ENCODE results near the gene RFX2. TPM values are rescaled to one million over a fixed set of nuclear protein-coding genes. Genes with fewer than 3 reads are reported as not detected.

The RFX2 gene
- total and polyA plus RNA-seq, 4 donors, result 0.67 to 5.1 (median 2.8) TPM

GRCh38 chr19:6092329-6093286 is 17.7 kb downstream of the RFX2 start:
- H3K9me3 ChIP-seq (ENCODE audit: control insufficient read depth in 4 of 4, low read length in 3 of 4), result no peaks in the 10 kb centered on the region
- H3K4me3 ChIP-seq (ENCODE audit: low read depth in 1 of 3, low read length in 3 of 3), result peak overlapping the region in 2 of 3 donors; percentile 8 to 37
- H3K27ac ChIP-seq (ENCODE audit: low read depth in 1 of 2, low read length in 2 of 2), result peak overlapping the region; percentile 71 to 72
- TF ChIP-seq RXRA (IDR thresholded peaks at IDR 0.05) (peak in 1 of 2 donors; percentile 43), YY1 (IDR thresholded peaks at IDR 0.05) (no peak), JUND (IDR thresholded peaks at IDR 0.05) (no peak), FOXA2 (IDR thresholded peaks at IDR 0.05) (no peak), EGR1 (IDR thresholded peaks at IDR 0.05; ENCODE audit: low read depth in 2 of 2) (no peak), NR2F2 (IDR thresholded peaks at IDR 0.05) (no peak), SP1 (IDR thresholded peaks at IDR 0.05) (peak; percentile 28), RAD21 (IDR thresholded peaks at IDR 0.05) (peak in 1 of 2 donors; percentile 44), HNF4G (IDR thresholded peaks at IDR 0.05) (no peak), TAF1 (conservative IDR thresholded peaks at IDR 0.05) (no peak)
- TF ChIP-seq, protein P1, sequence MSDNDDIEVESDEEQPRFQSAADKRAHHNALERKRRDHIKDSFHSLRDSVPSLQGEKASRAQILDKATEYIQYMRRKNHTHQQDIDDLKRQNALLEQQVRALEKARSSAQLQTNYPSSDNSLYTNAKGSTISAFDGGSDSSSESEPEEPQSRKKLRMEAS (IDR thresholded peaks at IDR 0.05), result peak; percentile 22
- TF ChIP-seq, protein P2, sequence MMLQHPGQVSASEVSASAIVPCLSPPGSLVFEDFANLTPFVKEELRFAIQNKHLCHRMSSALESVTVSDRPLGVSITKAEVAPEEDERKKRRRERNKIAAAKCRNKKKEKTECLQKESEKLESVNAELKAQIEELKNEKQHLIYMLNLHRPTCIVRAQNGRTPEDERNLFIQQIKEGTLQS (IDR thresholded peaks at IDR 0.05), result no peak
- H3K9ac ChIP-seq (ENCODE audit: low read depth in 1 of 2, low read length in 2 of 2), result no peak overlapping the region
- 46% methylated on average over 40 of the region's 40 CpGs for WGBS
- no peaks in the 10 kb centered on the region for H3K36me3 ChIP-seq (ENCODE audit: control insufficient read depth in 4 of 4, insufficient read depth in 3 of 4, low read depth in 1 of 4, low read length in 3 of 4)
- H3K4me1 ChIP-seq (ENCODE audit: control insufficient read depth in 4 of 4, insufficient read depth in 4 of 4, low read length in 3 of 4), result peaks cover under 1 to 7% (median 4%) of the 10 kb centered on the region in 4 donors
- peak; percentile 51 for DNase-seq (ENCODE audit: low spot score)
- no peaks in the 10 kb centered on the region for H3K27me3 ChIP-seq (ENCODE audit: control insufficient read depth in 4 of 4, insufficient read depth in 4 of 4, low read length in 3 of 4)

GRCh38 chr19:6091771-6092291 is 18.5 kb downstream of the RFX2 start:
- peaks cover 7 to 15% (median 11%) of the 10 kb centered on the region in 4 donors for H3K4me1 ChIP-seq (ENCODE audit: control insufficient read depth in 4 of 4, insufficient read depth in 4 of 4, low read length in 3 of 4)
- WGBS, result 66% methylated on average over 8 of the region's 8 CpGs
- H3K9me3 ChIP-seq (ENCODE audit: control insufficient read depth in 4 of 4, low read length in 3 of 4), result no peaks in the 10 kb centered on the region
- DNase-seq (ENCODE audit: low spot score), result no peak
- H3K9ac ChIP-seq (ENCODE audit: low read depth in 1 of 2, low read length in 2 of 2), result no peak overlapping the region
- peak overlapping the region in 1 of 3 donors; percentile 37 for H3K4me3 ChIP-seq (ENCODE audit: low read depth in 1 of 3, low read length in 3 of 3)
- no peaks in the 10 kb centered on the region for H3K36me3 ChIP-seq (ENCODE audit: control insufficient read depth in 4 of 4, insufficient read depth in 3 of 4, low read depth in 1 of 4, low read length in 3 of 4)
- no peaks in the 10 kb centered on the region for H3K27me3 ChIP-seq (ENCODE audit: control insufficient read depth in 4 of 4, insufficient read depth in 4 of 4, low read length in 3 of 4)
- TF ChIP-seq ZBTB33 (IDR thresholded peaks at IDR 0.05) (no peak), HNF4A (conservative IDR thresholded peaks at IDR 0.05) (no peak), HNF4G (IDR thresholded peaks at IDR 0.05) (no peak), FOXA1 (IDR thresholded peaks at IDR 0.05) (no peak), RAD21 (IDR thresholded peaks at IDR 0.05) (no peak), EGR1 (IDR thresholded peaks at IDR 0.05; ENCODE audit: low read depth in 2 of 2) (no peak), GABPA (IDR thresholded peaks at IDR 0.05 in 1 of 2, conservative IDR thresholded peaks at IDR 0.05 in 1 of 2) (no peak), JUND (IDR thresholded peaks at IDR 0.05) (no peak), FOXA2 (IDR thresholded peaks at IDR 0.05) (no peak)
- TF ChIP-seq, protein P3, sequence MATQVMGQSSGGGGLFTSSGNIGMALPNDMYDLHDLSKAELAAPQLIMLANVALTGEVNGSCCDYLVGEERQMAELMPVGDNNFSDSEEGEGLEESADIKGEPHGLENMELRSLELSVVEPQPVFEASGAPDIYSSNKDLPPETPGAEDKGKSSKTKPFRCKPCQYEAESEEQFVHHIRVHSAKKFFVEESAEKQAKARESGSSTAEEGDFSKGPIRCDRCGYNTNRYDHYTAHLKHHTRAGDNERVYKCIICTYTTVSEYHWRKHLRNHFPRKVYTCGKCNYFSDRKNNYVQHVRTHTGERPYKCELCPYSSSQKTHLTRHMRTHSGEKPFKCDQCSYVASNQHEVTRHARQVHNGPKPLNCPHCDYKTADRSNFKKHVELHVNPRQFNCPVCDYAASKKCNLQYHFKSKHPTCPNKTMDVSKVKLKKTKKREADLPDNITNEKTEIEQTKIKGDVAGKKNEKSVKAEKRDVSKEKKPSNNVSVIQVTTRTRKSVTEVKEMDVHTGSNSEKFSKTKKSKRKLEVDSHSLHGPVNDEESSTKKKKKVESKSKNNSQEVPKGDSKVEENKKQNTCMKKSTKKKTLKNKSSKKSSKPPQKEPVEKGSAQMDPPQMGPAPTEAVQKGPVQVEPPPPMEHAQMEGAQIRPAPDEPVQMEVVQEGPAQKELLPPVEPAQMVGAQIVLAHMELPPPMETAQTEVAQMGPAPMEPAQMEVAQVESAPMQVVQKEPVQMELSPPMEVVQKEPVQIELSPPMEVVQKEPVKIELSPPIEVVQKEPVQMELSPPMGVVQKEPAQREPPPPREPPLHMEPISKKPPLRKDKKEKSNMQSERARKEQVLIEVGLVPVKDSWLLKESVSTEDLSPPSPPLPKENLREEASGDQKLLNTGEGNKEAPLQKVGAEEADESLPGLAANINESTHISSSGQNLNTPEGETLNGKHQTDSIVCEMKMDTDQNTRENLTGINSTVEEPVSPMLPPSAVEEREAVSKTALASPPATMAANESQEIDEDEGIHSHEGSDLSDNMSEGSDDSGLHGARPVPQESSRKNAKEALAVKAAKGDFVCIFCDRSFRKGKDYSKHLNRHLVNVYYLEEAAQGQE (IDR thresholded peaks at IDR 0.05), result no peak
- TF ChIP-seq, protein P4, sequence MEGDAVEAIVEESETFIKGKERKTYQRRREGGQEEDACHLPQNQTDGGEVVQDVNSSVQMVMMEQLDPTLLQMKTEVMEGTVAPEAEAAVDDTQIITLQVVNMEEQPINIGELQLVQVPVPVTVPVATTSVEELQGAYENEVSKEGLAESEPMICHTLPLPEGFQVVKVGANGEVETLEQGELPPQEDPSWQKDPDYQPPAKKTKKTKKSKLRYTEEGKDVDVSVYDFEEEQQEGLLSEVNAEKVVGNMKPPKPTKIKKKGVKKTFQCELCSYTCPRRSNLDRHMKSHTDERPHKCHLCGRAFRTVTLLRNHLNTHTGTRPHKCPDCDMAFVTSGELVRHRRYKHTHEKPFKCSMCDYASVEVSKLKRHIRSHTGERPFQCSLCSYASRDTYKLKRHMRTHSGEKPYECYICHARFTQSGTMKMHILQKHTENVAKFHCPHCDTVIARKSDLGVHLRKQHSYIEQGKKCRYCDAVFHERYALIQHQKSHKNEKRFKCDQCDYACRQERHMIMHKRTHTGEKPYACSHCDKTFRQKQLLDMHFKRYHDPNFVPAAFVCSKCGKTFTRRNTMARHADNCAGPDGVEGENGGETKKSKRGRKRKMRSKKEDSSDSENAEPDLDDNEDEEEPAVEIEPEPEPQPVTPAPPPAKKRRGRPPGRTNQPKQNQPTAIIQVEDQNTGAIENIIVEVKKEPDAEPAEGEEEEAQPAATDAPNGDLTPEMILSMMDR (IDR thresholded peaks at IDR 0.05; ENCODE audit: low read depth, low read length, missing input control), result no peak
- peak overlapping the region; percentile 71 to 72 for H3K27ac ChIP-seq (ENCODE audit: low read depth in 1 of 2, low read length in 2 of 2)
